ENCODE measurements around the gene GNB1. TPM values are rescaled to one million over a fixed set of nuclear protein-coding genes. Genes with fewer than 3 reads are reported as not detected.

Gene GNB1
- total and polyA plus RNA-seq, 9 of the 15 experiments (the other 6 are each of a cell fraction or from before 2014, with no cell fraction given) = 34.3 to 388 (median 114) TPM

DNA sequence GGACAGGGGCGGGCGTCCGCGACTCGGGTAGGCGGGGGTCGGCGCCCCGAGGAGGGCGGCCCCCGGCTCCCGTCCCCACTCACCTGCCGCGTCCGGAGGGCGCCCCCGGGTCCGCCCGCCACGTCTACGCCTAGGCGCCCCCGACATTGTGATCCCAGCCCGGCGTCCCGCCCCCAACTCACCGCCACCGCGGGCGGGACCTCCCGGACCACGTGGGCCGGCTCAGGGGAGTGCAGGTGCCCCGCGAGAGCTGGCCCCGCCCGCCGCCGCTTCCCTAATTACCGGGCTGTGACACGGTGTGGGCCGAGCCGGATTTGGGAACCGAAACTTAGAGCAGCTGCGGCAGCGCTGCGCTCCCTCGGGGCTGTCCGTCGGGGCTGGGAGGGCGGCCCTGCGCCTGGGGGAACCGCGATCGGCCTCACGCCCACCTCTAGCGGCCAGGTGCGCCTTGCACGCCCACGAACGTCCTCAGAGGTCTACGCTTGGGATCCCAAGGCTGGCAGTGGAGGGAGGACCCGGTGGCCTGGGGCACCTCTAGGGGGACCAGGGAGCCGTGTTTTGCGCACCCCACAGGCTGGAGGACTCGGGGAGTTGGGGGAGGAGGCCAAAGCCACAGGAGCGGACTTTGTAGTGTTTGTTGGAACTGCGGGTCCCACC lies 112.1 kb downstream of the GNB1 start (continued):
- TF ChIP-seq SRSF7 (optimal IDR thresholded peaks at IDR 0.05; ENCODE audit: low read depth, low read length) = no peak
- TF ChIP-seq, protein P1, sequence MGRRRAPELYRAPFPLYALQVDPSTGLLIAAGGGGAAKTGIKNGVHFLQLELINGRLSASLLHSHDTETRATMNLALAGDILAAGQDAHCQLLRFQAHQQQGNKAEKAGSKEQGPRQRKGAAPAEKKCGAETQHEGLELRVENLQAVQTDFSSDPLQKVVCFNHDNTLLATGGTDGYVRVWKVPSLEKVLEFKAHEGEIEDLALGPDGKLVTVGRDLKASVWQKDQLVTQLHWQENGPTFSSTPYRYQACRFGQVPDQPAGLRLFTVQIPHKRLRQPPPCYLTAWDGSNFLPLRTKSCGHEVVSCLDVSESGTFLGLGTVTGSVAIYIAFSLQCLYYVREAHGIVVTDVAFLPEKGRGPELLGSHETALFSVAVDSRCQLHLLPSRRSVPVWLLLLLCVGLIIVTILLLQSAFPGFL (CRISPR knock-in tag; IDR thresholded peaks at IDR 0.05) = no peak
- TF ChIP-seq RFX5 (IDR thresholded peaks at IDR 0.05; ENCODE audit: low read depth, low read length) = no peak
- TF ChIP-seq, protein P2, sequence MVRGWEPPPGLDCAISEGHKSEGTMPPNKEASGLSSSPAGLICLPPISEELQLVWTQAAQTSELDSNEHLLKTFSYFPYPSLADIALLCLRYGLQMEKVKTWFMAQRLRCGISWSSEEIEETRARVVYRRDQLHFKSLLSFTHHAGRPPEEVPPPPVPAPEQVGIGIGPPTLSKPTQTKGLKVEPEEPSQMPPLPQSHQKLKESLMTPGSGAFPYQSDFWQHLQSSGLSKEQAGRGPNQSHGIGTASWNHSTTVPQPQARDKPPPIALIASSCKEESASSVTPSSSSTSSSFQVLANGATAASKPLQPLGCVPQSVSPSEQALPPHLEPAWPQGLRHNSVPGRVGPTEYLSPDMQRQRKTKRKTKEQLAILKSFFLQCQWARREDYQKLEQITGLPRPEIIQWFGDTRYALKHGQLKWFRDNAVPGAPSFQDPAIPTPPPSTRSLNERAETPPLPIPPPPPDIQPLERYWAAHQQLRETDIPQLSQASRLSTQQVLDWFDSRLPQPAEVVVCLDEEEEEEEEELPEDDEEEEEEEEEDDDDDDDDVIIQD (CRISPR knock-in tag; IDR thresholded peaks at IDR 0.05) = peak; percentile 77; the same call in 1 of the 2 replicates
- peak; percentile 22; the same call in 1 of the 2 replicates for TF ChIP-seq TCF7 (IDR thresholded peaks at IDR 0.05; ENCODE audit: borderline replicate concordance)
- TF ChIP-seq, protein P3, sequence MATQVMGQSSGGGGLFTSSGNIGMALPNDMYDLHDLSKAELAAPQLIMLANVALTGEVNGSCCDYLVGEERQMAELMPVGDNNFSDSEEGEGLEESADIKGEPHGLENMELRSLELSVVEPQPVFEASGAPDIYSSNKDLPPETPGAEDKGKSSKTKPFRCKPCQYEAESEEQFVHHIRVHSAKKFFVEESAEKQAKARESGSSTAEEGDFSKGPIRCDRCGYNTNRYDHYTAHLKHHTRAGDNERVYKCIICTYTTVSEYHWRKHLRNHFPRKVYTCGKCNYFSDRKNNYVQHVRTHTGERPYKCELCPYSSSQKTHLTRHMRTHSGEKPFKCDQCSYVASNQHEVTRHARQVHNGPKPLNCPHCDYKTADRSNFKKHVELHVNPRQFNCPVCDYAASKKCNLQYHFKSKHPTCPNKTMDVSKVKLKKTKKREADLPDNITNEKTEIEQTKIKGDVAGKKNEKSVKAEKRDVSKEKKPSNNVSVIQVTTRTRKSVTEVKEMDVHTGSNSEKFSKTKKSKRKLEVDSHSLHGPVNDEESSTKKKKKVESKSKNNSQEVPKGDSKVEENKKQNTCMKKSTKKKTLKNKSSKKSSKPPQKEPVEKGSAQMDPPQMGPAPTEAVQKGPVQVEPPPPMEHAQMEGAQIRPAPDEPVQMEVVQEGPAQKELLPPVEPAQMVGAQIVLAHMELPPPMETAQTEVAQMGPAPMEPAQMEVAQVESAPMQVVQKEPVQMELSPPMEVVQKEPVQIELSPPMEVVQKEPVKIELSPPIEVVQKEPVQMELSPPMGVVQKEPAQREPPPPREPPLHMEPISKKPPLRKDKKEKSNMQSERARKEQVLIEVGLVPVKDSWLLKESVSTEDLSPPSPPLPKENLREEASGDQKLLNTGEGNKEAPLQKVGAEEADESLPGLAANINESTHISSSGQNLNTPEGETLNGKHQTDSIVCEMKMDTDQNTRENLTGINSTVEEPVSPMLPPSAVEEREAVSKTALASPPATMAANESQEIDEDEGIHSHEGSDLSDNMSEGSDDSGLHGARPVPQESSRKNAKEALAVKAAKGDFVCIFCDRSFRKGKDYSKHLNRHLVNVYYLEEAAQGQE (IDR thresholded peaks at IDR 0.05; ENCODE audit: borderline replicate concordance) = peak; percentile 51; the same call in 1 of the 2 replicates
- TF ChIP-seq, protein P3 (CRISPR knock-in tag; IDR thresholded peaks at IDR 0.05; ENCODE audit: low read depth) = 0 out of 2 replicates have a peak, but pooled peaks have one; percentile 13
- TF ChIP-seq CBX5 (IDR thresholded peaks at IDR 0.05; ENCODE audit: borderline replicate concordance, low read depth) = 0 out of 2 replicates have a peak, but pooled peaks have one; percentile 37
- TF ChIP-seq EZH2 (IDR thresholded peaks at IDR 0.05; ENCODE audit: borderline replicate concordance, low read depth, low read length) = no peak
- TF ChIP-seq, protein P4, sequence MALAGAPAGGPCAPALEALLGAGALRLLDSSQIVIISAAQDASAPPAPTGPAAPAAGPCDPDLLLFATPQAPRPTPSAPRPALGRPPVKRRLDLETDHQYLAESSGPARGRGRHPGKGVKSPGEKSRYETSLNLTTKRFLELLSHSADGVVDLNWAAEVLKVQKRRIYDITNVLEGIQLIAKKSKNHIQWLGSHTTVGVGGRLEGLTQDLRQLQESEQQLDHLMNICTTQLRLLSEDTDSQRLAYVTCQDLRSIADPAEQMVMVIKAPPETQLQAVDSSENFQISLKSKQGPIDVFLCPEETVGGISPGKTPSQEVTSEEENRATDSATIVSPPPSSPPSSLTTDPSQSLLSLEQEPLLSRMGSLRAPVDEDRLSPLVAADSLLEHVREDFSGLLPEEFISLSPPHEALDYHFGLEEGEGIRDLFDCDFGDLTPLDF (CRISPR knock-in tag; IDR thresholded peaks at IDR 0.05) = peak; percentile 70
- peak; percentile 50 for TF ChIP-seq SMAD1 (IDR thresholded peaks at IDR 0.05; ENCODE audit: low read depth, low read length, partially characterized antibody)
- peak; percentile 46; the same call in 1 of the 2 replicates for TF ChIP-seq CBFA2T2 (conservative IDR thresholded peaks at IDR 0.05)
- peak; percentile 75 for TF ChIP-seq EGR1 (conservative IDR thresholded peaks at IDR 0.05)
- peak; percentile 81 for TF ChIP-seq CBFB (CRISPR knock-in tag; IDR thresholded peaks at IDR 0.05)
- TF ChIP-seq, protein P5, sequence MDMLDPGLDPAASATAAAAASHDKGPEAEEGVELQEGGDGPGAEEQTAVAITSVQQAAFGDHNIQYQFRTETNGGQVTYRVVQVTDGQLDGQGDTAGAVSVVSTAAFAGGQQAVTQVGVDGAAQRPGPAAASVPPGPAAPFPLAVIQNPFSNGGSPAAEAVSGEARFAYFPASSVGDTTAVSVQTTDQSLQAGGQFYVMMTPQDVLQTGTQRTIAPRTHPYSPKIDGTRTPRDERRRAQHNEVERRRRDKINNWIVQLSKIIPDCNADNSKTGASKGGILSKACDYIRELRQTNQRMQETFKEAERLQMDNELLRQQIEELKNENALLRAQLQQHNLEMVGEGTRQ (CRISPR knock-in tag; IDR thresholded peaks at IDR 0.05) = peak; percentile 91
